Stimulated activated CD8-positive, alpha-beta memory T cell treated with anti-CD3 and anti-CD28 coated beads, Interleukin-7, amount 100 ng/mL, for 48 hours (primary cell): ENCODE measurements around the gene COL26A1.
"Not testable (repeated sequence)": the region's sequence is repeated elsewhere in the genome, so short reads cannot be mapped to it uniquely, and the experiment has no call there.

Experiments
- DNase-seq, 2 donors: peaks; one replicate each; pipeline ENCODE4 v3.0.0-alpha.2; 2020; ENCODE audit warnings: low read depth in 1 of 2; ENCODE audit errors: extremely low read depth in 1 of 2

COL26A1 gene

DNA sequence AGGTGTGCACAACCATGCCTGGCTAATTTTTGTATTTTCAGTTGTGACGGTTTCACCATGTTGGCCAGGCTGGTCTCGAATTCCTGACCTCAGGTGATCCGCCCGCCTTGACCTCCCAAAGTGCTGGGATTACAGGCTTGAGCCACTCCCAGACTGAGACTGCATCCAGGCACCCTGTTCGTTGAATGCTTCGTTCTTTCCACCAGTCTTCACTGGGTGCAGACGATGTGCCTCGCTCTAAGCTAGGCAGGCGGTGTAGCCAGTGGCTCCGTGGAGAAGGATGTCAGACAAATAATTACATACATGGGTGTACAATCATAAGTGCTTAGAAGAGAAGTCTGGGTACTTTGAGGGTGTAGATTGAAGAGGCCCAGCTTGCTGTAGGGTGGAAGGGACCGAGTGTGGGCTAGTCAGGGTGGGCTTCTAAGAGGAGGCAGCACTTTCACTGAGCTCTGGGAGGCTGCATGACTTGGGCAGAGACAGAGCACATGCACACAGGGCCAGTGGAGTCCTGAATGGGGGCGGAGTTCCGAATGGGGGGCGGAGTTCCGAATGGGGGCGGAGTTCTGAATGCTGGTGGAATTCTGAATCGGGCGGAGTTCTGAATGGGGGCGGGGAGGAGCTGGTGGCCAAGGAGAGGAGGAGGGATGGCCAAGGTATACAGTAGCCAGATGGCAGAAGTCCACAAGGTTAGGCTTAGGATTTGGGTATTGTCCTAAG is 74.3 kb downstream of the COL26A1 start:
- DNase-seq, result no peak

DNA sequence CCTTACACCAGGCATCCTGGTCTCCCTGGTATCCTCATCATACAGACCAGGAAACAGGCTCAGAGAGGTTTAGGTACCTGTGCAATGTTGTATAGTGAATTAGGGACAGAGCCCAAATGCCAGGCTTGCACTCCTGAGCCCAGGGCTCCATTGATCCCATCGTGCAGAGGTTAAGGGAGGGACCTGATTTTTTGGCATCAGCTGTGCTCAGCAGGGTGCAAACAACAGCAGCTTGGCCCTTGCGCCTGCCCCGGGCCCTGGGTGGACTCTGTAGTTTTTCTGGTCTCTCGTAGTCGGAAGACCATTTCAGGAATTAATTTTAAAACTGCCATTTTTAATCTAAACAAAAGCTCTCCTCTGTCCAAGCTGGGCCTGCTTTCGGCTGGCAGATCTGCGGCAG is 79.2 kb downstream of the COL26A1 start:
- DNase-seq, result no peak

DNA sequence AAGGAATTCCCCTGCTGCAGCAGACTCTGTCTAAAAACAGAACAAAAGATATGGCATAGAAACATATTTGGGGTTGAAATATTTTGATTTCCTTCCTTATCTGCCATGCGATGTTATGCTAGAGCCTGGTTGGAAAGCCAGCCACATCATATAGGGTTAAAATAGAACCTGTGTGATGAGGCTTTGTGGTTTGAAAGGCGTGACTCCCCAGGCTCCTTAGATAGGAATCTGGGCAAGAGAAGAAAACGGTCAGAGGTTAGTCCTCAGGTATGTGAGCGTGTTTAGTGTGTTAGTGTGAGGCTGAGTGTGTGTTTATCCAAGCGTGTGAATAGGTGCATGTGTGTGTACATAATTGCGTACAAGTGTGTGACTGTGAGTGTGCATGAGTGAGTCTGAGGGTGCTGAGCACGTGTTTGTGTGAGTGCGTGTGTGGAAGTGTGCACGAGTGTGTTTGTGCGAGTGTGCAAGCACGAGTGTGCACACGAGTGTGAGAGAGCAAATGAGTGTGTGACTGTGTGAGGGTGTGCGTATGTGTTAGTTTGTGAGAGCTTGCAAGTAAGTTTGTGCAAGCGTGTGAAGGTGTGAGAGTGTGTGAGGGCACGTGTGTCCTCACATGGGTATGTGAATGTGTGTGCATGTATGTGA is 79.9 kb downstream of the COL26A1 start:
- DNase-seq, result no peak

DNA sequence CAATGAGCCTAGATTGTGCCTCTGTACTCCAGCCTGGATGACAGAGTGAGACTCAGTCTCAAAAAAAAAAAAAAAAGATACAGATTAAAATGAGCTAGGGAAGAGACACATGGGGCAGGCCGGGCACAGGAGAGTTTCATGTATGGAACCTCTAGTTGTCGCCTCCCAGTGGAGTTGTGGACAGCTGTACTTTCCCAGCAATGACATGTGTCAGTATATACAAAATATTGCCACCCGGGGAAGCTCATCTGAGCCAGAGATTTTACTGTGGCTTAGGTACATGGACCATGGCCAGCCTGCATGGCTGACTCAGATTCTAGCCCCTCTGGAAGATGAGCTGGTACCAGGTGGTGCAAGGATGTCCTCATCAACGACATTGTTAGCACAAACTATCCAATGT is 87.4 kb downstream of the COL26A1 start:
- DNase-seq, result no peak

DNA sequence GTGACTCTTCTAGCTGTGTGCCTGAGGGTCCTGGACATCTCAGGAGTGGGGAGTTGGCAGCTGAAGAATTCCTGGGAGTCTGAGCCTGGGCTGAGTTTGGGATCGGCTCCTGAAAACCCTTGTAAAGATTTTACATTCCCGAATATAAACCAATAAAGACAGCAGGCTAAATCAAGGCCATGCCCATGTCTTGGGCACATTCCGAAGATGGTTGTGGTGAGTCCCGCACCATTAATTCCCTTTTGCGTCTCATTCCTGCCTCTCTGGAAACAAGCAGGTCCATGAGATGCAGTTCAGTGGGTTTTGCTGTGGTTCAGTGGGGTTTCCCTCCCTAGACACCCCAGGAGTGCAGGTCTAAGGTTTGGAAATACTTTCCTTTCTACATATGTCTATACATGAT is 90.9 kb downstream of the COL26A1 start:
- DNase-seq, result no peak

DNA sequence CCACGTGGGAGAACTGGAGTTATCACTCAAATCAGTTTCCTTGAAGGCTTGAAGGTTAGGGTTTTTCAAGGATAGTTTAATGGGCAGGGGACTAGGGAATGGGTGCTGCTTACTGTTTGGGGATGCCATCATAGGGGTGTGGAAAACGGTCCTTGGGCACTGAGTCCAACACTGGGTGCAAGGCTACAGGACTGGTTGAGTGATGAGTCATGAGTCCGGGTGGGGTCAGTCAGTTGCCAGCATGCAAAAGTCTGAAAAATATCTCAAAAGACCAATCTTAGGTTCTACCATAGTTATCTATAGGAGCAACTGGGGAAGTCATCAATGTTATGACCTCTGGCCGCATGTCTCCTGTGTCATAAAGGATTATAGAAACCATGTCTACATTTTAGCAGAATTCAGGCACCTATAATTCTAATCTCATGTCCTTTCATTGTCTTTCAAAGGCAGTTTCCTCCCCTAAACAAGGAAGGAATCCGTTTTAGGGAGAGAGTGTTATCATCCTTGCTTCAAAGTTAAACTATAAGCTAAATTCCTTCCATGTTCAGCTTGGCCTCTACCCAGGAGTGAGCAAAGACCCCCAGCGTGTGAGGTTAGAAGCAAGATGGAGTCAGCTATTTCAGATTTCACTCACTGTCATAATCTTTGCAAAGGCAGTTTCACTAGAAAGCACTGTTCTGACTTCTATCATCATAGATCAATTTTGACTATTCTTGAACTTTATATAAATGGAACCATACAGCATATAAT is 94.5 kb downstream of the COL26A1 start:
- DNase-seq, result no peak

DNA sequence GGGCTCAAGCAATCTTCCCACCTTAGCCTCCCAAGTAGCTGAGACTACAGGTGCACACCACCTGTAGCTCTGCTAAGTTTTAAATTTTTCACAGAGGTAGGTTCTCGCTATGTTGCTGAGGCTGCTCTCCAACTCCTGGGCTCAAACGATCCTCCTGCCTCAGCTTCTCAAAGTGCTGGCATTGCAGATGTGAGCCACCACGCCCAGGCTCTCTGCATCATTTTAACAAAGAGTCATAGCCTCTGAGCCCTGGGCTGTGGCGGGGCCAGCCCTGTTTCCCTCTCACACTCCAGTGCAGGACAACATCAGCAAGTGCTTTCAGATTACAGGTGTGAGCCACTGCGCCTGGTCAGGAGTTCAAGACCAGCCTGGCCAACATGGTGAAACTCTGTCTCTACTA is 102.5 kb downstream of the COL26A1 start:
- DNase-seq, result no peak

DNA sequence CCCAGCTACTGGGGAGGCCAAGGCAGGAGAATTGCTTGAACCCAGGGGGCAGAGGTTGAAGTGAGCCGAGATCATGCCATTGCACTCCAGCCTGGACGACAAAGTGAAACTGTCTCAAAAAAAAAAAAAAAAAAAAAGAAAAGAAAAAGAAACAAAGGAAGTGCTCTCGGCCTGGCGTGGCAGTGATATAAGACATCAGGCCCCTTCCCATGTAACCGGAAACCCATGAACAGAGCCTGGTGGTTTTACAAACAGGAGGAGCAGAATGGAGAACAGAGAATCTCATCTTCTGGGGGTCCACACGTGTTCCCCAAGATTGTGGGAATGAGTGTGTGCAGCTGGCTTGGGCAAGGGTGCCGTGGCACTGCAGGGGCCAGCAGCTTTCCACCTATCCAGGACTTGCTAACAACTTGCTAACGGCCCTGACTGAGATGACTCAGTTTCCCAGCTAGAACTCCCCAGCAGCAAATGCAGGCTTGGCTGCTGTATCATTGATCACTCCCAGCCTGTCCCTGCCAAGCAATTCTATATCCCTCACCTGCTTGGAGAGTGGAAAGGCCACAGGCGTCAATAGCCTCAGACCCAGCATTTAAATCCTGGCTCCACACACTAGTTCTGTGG is 103.0 kb downstream of the COL26A1 start:
- DNase-seq, result no peak

DNA sequence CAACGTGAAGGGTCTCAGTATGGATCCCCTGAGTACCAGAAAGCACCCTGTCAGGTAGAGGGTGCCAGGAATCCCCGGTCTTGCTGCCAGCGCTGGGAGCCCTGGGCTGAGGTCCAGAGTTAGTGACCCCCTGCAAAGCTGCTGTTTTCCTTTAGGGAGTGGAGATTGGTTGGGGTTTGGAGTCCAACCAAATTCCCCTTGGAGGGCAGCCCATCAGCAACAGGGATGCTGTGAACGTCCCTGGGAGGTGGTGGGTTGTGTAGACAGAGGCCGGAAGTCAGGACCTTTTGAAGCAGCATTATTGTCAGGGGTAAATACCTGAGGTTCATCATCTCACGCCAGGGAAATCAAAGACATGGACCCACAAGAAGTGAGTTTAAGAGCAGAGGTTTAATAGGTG is 104.2 kb downstream of the COL26A1 start:
- no peak for DNase-seq

DNA sequence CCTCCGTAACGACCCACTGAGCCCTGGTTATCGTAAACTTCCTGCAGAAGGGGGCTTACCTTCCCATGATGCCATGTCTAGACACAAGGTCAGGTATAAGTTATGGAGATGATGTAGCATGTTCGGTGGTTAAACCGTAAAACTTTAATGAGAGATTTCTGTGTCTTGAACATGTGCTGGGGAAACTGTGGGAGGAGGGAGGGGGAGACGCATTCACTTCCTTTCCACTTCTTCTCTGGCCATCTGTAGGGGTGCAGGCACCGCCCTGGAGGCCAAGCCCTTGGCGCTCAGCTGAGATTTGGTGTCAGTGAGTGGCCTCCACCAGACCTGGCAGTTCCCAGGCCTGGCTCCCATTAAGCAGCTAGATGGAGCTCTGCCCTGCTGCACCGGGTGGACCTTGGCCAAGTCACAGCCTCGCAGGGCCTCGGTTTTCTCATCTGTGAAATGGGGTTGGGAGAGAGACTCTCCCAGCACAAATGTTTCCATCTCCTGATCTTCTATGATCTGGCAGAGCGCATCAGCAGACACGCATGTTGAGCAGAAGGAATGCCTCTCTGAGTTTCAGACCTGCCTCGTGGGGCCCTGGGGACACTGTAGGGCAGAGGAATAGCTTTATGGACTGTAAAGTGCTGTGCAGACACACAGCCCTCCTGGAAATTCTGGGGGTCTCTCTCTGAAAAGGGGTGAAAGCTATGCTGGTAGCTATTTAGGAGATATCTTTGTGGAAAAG is 106.0 kb downstream of the COL26A1 start:
- DNase-seq, result no peak

DNA sequence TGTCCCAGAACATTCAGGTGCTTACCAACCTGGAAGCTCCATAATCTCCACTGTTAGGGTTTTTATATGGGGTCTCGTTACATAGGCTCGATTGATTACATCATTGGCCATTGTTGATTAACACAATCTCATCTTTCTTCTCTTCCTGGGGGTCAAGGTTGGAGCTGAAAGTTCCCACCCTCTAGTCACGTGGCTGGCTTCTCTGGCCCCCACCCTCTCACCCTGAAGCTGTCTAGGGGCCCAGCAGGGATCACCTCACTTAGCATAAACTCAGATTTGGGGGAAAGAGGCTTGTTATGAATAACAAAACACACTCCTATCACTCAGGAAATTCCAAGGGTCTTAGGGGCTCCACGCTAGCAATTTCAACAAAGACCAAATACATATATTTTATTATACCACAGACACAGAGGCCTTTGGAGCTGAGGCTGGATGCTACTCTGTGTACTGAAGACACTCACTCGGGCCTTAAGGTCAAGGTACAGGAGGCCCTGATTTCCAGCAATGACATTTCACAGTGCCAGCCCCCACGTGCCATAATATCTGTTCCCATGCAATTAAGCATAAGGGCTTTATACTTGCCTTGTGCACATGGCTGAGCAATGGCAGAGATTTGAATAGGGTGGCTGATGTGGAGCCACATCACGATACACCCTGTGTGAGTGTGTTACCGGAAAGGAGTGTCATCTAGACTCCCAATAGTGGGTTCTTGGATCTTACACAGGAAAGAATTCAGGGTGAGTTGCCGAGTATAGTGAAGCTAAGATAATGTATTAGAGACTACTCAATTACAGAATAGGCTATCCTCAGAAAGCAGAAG is 108.2 kb downstream of the COL26A1 start:
- DNase-seq, result no peak

DNA sequence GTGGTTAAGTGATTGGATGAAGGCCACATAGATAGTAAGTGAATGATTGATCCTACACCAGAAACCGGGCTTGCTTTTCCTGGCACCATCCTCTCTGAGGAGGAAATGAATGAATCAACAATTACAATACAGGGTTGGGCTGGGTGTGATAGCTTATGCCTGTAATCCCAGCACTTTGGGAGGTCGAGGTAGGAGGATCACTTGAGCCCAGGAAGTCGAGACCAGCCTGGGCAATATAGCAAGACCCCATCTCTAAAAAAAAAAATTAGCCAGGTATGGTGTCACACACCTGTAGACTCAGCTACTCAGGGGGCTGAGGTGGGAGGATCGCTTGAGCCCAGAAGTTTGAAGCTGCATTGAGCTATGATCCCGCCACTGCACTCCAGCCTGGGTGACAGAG is 111.5 kb downstream of the COL26A1 start:
- no peak for DNase-seq

DNA sequence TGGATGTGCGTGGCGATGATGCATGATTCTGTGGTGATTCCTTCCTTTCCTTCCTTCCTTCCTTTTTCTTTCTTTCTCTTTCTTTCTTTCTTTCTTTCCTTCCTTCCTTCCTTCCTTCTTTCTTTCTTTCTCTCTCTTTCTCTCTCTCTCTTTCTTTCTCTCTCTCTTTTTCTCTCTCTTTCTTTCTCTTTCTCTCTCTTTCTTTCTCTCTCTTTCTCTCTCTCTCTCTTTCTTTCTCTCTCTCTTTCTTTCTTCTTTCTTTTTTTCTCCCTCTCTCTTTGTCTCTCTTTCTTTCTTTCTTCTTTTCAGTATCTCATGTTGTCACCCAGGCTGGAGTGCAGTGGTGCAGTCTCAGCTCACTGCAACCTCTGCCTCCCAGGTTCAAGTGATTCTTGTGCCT is 113.0 kb downstream of the COL26A1 start:
- not testable (repeated sequence) for DNase-seq

DNA sequence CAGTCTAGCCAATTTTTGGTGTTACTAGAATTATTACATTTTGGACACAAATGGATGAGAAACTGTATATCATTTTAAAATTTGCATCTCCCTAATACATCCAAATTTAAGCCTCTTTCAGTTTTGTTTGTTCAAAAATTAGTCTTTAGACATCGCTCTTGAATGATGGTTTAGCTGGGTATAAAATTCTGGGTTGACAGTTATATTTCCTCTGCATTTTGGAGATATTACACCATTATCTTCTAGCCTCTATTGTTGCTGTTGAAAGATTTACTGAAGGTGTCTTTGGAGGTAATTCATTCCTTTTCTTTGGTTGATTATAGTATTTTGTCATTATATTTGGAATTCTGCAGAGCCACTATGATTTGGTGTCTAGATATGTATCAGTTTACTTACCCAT is 116.5 kb downstream of the COL26A1 start:
- DNase-seq, result no peak

DNA sequence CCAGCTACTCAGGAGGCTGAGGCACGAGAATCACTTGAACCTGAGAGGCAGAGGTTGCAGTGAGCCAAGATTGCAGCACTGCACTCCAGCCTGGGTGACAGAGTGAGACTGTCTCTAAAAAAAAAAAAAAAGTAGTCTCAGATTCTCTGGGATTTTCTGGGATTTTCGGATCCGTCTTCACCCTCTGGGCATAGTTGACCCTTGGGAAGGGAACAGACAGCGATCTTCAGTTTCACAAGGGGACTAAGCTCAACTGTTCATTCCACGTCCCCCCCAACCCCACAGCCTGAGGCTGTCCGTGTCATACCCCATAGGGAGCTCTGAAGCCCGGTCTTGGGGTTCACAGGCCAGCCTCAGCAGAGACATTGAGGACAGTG is 123.4 kb downstream of the COL26A1 start:
- not testable (repeated sequence) for DNase-seq

DNA sequence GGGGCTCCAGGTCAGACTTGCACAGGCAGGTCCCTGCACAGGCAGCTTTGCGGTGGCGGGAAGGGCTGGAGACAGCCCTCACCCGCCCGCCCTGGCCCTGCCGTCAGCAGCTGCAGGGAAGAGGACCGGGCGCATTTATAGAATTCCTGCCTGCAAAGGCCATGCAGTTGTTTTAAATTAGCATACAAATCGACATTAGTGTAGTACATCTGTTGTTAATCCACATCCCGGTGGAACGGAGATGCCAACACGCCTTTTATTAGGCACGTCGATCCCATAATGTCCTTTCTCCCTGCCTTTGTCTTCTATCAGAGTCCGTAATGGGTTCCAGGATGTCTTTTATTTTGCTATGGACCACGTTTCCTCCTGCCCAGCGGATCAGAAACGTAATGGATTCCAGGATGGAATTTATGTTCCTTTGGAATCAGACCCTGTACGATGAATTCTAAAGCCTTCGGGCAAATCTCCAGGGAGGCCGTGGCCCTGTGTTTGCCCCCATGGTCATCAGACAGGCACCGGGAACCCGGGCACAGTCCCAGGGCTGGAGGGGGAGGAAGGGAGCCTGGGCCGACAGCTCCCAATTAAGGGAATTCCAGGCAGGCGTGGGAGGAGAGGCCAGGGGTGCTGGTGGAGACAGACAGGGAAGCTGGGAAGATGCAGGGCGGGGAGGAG is 123.9 kb downstream of the COL26A1 start:
- DNase-seq, result no peak

DNA sequence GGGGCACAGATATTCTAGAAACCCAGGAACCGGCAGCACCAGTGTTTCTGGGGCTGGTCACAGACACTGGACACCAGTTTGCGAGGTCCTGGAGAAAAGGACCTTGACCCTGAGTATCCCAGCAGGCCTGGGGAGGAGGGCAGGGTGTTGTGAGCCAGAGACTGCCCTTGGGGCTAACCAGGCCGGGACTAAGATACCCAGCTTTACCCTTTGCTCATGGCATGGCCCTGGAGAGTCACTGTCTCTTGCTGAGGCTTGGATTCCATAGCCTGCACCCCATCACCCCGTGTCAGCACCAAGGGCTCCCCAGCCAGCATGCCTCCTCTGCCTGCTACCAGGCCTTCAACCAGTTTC is 124.4 kb downstream of the COL26A1 start:
- DNase-seq, result no peak

DNA sequence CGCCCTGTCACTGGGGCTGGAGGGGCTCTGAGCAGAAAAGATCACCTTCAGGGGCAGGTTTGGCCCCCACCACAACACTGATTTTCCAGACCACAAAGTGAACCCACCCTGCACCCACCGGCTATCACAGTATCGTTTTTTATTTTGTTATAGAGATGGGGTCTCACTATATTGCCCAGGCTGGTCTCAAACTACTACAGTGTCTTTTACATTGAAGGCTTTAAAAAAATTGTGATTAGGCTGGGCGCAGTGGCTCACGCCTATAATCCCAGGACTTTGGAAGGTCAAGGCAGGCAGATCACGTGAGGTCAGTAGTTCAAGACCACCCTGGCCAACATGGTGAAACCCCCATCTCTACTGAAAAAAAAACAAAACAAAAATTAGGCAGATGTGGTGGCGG is 125.1 kb downstream of the COL26A1 start:
- DNase-seq, result no peak

DNA sequence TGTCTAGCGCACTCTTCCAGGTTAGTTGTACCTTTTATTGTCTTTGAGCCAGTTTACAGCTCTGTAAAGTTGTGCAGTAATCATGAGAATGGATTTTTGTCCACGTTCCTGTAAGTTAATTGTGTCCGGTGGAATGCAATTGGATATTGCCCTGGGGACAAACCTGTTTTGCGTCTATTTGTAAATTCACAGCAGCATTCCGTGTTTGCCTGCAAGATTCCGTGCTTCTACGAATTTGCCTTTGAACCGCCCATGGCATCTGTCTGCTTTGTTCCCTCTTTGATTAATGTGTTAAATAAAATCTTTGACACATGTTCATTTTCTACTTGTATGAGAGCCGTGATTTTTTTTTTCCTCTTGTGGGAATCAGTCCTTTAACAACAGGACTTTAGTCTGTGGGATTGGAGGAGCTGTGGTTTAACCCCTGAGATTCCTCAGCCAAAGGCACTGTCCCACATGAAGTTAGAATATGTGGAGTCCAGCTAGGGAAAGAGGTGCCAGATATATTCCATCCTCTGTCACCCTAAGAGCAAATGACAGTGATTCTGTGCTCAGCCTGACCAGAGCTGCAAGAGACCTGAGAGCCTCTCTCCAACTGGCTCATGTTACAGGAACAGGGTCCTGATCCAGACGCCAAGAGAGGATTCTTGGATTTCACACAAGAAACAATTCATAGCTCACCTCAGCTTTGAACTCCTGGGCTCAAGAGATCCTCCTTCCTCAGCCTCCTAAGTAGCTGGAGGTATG is 126.3 kb downstream of the COL26A1 start:
- DNase-seq, result no peak
